GM13976 (cell line): ENCODE data around the gene NRDE2.
"Not testable (repeated sequence)": the region's sequence is repeated elsewhere in the genome, so short reads cannot be mapped to it uniquely, and the experiment has no call there.

Source experiments
- DNase-seq: peaks from one replicate; pipeline ENCODE4 v3.0.0; 2012; ENCODE audit warnings: low spot score
- in situ Hi-C: fragments of 300-500 bp; cut with MboI; formaldehyde crosslinking; loops from one replicate; pipeline ENCODE4 v1.12.0; 2022; ENCODE audit warnings: low sequenced_read_pairs, mixed read lengths, inconsistent platforms; ENCODE audit not compliant: unreplicated experiment
- TF ChIP-seq, protein P1 (sequence below): IDR thresholded peaks from 2 replicates; pipeline ENCODE4 v1.5.1; 2012; ENCODE audit warnings: borderline replicate concordance, mild to moderate bottlenecking; ENCODE audit not compliant: insufficient read depth; ENCODE audit errors: extremely low read depth, missing control alignments, control extremely low read depth

Gene NRDE2

DNA sequence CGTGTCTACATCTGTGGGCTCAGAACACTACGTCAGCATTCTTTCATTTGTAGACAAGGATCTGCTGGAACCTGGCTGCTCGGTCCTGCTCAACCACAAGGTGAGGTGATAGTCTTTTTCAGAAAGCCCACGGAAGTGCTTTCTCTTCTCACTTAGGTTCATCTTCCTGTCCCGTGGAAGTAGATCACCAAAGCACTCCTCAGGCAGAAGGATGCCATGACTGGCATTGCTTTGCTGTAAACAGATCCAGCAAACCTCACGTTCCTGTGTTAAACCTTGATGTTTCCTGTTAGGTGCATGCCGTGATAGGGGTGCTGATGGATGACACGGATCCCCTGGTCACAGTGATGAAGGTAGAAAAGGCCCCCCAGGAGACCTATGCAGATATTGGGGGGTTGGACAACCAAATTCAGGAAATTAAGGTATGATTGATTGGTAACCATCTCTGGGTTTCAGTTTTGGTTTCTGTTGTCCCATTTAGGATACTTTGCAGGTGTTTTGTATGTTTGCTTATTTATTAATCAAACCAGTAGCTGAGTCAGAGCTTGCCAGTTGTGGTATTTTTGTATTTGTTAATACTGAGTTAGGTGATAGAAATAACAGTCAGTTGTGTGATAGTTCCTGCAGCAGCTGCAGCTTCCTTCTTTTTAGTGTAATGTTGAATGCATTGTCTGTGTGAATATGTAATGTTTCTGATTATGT lies 67.8 kb downstream of the NRDE2 start:
- no peak for DNase-seq
- in situ Hi-C loops = no loop called here
- TF ChIP-seq, protein P1, sequence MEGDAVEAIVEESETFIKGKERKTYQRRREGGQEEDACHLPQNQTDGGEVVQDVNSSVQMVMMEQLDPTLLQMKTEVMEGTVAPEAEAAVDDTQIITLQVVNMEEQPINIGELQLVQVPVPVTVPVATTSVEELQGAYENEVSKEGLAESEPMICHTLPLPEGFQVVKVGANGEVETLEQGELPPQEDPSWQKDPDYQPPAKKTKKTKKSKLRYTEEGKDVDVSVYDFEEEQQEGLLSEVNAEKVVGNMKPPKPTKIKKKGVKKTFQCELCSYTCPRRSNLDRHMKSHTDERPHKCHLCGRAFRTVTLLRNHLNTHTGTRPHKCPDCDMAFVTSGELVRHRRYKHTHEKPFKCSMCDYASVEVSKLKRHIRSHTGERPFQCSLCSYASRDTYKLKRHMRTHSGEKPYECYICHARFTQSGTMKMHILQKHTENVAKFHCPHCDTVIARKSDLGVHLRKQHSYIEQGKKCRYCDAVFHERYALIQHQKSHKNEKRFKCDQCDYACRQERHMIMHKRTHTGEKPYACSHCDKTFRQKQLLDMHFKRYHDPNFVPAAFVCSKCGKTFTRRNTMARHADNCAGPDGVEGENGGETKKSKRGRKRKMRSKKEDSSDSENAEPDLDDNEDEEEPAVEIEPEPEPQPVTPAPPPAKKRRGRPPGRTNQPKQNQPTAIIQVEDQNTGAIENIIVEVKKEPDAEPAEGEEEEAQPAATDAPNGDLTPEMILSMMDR = no peak

DNA sequence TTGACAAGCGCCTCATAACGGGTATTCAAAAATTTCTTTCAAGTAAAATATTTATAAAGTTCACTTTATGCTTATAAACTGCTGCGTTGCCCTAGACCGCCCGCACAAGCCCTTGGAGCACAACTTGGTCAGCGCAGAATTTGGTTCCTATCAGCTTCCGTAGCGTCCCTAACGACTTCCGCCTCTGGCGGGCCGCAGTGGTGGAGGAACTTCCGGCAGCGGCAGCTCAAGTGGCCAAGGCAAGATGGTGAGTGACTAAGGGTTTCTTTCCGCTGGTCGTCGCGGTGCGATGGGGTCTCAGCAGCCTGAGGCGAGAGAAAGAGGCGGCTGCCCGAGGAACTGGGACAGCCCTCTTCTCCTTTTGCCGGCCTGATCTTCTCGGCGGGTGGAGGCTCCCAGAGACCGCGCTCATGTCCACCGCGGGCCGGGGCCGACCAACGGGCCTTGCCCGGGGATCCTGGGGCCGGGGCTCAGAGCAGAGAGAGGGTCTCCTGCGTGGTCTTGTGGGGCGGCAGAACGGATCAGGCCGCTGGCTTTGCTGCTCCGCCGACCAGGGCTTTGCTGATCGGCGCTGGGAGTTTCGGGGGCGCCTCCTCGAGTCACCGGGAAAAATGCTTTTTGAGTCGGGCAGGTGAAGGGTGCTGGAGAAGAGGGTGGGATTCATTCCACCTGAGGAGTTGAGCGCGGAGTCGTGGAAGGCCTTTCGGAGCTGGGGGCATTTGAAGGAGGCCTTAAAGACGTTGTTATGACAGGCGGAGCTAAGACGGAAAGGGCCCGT lies 75.2 kb downstream of the NRDE2 start, which contains the start of gene PSMC1:
Gene PSMC1 (plus strand): TSS at position 200 of the 778 bp plus-strand sequence. CDS start 45 bp downstream, at position 245.
- DNase-seq = peak; percentile 90
- in situ Hi-C loops = no loop called here
- TF ChIP-seq, protein P1 = no peak

DNA sequence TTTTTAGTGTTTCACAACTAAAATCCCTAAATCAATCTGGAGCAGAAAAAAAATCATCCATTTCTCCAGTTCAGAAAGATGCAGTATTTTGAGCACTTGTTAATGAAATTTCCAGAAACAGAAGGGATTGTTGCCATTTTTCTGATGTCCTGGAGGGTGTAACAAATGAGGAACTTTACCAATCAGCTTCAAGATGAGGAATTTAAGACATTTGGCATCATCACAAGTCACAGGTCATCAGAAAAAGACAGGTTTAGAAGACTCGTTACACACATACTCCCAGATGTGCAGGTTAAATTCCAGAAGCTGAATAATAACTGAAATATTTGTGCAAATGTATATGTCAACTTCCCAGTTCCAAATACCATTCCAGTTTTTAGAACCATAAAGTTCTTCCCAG lies 75.9 kb downstream of the NRDE2 start:
- no peak for DNase-seq
- TF ChIP-seq, protein P1 = no peak
- in situ Hi-C loops = no loop called here

DNA sequence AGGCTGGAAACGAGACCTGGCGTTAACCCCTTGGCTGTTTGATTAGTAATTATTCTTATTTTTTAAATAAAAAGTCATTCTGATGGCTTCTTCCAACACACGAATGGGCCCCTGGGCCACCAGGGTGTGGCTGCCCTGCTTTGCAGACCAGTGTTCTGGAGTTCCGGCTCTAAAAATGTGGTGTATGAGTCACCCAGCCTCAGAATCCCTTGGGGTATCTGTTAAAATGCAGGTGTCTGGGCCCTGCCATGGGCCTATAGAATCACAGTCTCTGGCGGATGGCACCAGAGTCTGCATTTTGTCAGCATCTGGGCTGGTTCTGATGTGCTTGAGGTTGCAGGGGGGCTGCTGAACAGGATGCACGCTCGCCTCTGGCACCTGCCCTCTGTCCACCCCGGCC lies 77.9 kb downstream of the NRDE2 start:
- in situ Hi-C loops = no loop called here
- TF ChIP-seq, protein P1 = no peak
- DNase-seq = no peak

DNA sequence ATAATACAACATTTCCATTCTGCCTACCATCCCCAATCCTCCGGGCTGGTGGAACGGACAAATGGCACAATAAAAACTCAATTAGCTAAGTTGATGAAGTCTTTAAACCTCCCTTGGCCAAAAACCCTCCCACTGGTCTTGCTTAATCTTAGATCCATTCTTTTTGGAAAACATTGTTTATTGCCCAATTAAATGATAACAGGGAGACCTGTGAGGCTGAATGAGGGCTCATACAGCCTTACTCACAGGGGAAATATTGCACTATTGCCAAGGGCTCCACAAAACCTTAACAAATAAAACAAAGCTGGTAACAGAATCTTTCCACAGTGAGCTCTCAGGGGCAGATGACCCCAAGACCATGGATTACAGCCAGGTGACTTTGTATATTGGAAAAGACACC lies 83.1 kb downstream of the NRDE2 start:
- TF ChIP-seq, protein P1 = no peak
- no peak for DNase-seq
- in situ Hi-C loops = no loop called here

DNA sequence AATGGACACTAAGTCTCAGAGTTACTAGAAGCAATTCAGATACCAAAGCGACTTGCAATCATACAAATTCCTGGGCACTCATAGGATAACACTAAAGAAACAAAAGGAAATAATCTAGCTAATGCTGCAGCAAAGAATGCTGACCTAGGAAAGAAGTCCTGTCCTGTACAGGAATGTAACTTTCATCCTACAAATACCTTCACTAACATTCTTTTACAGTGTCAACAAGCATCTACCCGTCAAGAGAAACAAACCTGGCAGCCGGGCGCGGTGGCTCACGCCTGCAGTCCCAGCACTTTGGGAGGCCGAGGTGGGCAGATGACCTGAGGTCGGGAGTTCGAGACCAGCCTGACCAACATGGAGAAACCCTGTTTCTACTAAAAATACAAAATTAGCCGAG lies 84.3 kb downstream of the NRDE2 start:
- in situ Hi-C loops, DNase-seq: not testable (repeated sequence)

DNA sequence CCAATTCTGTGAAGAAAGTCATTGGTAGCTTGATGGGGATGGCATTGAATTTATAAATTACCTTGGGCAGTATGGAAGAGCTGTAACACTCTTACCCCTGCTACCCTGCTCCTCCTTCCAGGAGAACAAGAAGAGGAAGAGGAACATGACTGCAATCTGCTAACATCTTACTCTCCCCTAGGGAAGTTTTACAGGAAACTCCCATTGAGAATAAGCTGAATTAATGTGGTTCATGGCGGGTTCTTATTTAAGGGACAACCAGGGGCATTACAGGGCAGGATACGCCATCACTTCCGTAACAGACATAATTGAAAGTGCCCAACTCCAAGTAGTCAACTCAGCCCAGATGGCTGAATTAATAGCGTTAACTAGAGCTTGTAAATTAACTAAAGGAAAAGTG lies 84.8 kb downstream of the NRDE2 start:
- no peak for DNase-seq
- TF ChIP-seq, protein P1 = no peak
- in situ Hi-C loops = no loop called here
